HG03025 (cell line): ENCODE data around the gene MORF4L2.
"Not testable (repeated sequence)": the region's sequence is repeated elsewhere in the genome, so short reads cannot be mapped to it uniquely, and the experiment has no call there.

ENCODE experiments used
- ATAC-seq: cut with Tn5 transposase; IDR thresholded peaks from one replicate; pipeline ENCODE4 v1.9.1; 2021; ENCODE audit warnings: mild to moderate bottlenecking, moderate library complexity; ENCODE audit not compliant: unreplicated experiment, low FRiP score

Gene MORF4L2

GRCh38 chrX:103681443-103681842, 5.1 kb downstream of the MORF4L2 start:
- no peak for ATAC-seq

DNA sequence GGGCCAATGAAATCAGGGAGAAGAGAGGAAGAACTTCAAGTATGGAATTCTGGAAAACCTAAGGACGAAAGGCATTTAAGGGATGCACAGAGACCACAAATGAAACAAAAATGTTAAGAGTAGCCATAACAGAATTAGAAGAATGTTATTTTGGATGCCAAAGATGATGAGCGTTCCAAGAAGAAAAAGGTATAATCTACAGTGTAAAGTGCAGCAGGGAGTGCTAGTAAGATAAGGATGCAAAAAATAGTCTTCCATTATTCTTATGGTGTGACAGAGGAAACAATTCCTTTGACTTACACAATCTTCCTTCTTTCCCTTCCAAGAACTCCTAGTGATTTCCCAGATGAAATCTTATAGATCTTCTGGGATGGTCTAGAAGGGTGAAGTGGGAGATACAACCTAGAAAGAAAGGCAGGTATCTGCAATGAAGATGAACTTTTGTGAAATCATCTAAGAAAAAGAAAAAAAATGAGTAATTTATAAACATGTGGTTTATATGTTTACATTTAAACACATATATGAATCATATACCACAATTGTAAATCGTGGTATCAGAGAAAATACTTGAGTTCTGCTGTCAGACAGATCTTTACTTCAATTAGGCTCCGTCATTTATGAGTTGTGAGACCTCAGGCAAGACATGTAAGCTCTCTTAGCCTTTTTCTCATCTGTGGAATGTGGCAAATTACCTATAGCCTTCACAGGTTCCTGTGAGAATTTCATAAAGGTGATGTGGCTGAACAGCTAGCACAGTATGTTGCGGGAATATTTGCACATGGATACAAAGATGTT, 8.1 kb downstream of the MORF4L2 start:
- no peak for ATAC-seq

DNA sequence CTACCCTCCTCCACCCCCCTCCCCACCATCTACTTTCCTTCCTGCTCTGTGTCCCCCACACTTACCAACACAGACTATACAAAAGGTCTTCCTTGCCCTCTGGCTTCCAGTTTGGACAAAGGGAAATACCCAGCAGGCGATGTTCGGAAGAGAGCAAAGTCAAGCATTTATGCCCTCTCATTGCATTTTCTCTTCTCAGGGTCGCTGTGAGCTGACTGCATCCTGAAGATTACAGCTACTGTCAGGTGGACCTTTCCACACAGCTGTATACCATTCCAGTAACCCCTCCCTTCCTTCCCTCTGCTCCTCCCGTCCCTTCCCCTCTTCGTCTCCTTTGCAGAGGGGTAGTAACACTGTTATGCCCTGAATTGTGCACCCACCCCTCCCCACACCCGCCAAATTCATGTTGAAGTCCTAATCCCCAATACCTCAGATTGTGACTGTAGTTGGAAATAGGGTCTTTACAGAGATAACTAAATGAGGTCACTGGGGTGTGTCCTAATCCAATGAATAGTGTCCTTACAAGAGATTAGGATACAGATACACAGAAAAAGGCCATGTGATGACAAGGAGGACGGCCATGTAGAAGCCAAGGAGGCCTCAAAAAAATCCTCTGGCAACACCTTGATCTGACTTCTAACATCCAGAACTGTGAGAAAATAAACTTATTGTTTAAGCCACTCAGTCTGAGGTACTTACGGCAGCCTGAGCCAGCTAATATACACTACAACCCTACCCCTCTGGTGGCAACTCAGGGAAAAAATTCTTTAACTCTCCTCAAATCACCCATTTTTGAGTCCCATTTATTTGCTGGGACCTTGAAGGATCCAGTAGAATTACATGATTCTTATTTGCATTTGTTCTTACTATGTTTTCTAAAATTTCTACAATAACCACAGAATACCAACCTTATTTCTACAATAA, 11.7 kb downstream of the MORF4L2 start:
- no peak for ATAC-seq

- ATAC-seq = no peak
These were observed 16.8 kb downstream of the MORF4L2 start for GRCh38 chrX:103669745-103670144.

DNA sequence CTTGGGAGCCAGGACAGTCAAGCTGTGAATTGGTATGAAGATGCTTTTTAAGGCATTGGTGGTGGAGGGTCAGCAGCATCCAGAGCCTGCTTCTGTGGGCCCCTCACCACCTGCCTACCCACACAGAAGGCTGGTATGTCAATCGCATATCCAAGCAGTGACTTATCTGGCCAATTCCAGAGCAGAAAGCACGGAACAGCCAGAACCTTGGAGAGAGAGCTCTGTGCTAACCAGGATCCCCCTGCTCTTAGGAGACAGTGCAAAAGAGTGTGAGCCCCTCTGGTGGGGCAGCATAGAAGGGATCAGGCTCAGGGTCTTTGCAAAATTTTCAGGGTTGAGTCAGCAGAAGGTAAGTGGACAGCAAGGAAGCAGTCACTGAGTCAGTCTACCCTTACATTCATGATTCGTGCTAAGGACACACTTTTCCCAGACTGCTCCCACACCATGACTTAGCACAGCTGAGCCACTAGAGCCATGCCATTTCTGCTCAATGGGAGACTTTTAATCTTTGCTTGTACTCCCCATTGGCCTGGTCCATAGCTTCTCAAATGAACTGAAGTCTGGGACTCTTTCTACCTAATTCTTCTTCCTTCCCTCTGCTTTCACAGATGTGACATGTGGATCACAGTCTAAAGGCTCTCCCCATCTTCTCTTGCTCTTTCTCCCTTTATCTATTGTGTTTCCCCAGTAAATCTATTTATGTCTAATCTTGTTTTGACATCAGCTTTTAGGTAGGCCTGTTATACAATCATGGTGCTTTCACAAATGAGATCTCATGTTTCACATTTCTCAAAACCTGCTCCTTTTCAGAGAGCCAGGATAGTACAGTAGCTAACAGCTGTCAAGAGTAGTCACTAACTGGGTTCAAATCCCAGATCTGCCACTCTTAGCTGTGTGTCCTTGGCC, 20.0 kb downstream of the MORF4L2 start:
- no peak for ATAC-seq

DNA sequence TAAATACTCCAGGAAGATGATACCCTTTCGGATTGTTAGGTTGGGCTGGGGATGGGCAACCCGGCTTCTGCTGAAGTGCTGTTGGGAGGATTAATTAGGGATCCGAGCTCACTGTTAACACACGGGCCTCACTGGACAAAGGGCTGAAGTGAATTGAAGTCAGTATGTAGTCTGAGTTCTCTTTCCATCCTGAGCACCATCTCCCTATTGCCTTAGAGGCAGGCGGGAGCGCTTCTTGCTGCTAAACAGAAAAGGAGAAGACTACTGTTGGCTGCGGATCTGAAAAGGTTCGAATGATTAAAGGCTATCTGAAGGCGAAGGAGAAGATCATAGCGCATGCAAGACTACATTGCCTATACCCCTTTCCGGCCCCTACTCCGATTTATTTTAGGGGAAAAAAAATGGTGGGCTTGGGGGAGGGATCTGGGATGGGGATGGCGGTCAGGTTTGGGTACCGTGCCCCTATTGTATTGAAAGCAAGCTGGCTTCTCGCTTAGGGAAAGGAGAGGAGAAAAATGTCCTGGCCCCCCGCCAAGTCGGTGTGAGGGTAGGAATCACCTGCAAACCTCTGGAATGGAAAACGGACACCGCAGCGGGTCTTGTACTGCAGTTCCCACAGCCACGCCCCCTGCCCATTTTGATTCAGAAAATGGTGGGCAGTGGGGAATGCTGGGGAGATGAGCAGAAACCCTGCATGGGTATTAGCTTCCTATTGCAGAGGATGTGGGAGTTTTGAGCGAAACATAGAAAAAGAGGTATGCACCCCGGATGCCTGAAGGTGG, 22.3 kb downstream of the MORF4L2 start:
- no peak for ATAC-seq

DNA sequence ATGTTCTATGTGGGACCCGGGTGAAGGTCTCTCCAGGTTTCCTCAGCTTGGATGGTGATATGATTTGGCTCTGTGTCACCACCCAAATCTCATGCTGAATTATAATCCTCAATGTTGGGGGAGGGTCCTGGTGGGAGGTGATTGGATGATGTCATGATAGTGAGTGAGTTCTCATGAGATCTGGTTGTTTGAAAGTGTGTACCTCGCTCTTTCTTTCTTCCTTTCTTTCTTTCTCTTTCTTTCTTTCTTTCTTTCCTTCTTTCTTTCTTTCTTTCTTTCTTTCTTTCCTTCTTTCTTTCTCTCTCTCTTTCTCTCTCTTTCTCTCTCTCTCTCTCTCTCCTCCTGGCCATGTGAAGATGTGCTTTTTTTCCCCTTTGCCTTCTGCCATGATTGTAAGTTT, 27.0 kb downstream of the MORF4L2 start:
- not testable (repeated sequence) for ATAC-seq

GRCh38 chrX:103658681-103659433, 27.6 kb downstream of the MORF4L2 start:
- no peak for ATAC-seq

DNA sequence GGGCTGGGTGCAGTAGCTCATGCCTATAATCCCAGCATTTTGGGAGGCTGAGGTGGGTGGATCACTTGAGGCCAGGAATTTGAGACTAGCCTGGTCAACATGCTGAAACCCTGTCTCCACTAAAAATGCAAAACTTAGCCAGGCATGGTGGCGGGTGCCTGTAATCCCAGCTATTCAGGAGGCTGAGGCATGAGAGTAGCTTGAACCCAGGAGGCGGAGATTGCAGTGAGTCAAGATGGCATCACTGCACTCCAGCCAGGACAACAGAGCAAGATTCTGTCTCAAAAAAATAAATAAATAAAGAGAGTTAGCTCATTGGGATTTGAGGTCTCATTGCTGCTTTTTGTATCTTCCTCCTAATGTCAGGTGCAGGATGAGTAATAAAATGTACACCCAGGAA, 29.4 kb downstream of the MORF4L2 start:
- ATAC-seq = not testable (repeated sequence)

DNA sequence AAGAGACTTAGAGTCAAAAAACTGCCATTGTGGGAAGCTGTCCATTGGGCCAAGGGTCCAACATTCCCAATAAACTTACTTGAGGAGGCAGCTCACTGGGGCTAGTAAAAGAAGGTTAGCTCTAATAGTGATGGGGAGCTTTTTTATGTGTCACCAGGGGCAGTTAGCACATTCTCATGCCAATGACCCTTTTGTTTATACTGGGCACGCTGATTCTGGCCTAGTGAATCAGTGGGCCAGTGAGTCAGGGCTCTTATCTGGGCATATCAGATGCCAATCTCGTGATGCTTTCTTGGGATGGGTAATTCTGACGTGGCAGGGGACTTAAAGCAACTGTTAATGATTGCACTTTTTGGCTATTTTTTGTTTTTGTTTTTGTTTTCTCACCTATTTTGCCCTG, 29.9 kb downstream of the MORF4L2 start:
- no peak for ATAC-seq

GRCh38 chrX:103655230-103656000, 31.1 kb downstream of the MORF4L2 start:
- ATAC-seq = not testable (repeated sequence)

DNA sequence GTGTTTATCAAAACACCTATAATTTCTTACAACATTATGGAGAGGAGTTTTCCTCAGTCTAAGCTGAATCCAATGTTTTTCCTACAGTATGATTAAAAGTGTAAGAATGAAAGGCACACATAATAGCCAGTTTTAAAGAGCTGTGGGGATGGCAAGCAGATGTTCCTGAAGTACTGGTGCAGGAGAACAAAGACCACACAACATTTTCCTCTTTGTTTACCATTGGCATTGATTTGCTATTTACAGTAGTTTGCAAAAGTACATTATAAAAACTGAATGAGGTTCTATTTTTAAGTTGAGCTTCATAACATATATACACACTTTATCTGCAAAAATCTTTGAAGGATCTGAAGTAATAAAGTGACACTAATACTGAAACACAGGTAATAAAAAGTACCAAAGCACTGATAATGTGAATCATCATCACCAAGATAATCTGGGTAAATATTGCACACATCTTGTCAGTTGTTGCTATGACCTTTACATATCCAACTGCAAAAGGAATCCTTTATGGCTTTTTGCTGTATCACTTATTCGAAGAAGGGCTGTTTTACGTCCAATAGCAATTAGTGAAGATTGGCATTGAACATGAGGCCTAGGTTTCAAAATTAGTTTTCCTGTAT, 35.2 kb downstream of the MORF4L2 start:
- ATAC-seq = no peak

- ATAC-seq = no peak
These were observed 38.9 kb downstream of the MORF4L2 start for GRCh38 chrX:103647630-103648029.

- no peak for ATAC-seq
These were observed 42.4 kb downstream of the MORF4L2 start for GRCh38 chrX:103644125-103644524.

DNA sequence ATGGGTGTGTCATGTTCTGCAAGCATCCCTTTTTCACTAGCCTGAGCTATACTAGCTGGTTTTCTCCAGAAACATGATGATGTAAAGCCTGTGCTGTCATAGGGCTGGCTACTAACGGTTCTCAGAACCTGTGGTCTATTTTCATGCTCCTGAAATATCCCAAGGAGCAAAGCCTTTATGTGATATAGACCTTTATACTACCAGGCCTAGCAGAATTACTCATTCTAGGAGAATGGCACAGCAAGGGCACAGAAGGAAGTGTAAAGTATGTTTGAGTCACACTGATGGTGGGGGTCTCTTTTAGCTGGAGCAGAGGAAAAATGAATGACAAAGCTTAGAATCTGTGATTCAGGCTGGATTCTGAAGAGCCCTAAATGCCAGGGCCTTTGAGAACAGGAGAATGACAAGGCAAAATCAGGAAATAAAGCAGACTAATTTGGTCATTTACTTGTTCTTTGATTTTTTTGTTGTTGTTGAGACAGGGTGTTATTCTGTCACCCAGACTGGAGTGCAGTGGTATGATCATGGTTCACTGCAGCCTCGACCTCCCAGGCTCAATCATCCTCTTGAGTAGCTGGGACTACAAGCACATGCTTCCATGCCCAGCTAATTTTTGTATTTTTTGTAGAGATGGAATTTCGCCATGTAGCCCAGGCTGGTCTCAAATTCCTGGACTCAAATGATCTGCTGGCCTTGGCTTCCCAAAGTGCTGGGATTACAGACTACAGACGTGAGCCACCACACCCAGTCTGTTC, 45.9 kb downstream of the MORF4L2 start:
- ATAC-seq = no peak

DNA sequence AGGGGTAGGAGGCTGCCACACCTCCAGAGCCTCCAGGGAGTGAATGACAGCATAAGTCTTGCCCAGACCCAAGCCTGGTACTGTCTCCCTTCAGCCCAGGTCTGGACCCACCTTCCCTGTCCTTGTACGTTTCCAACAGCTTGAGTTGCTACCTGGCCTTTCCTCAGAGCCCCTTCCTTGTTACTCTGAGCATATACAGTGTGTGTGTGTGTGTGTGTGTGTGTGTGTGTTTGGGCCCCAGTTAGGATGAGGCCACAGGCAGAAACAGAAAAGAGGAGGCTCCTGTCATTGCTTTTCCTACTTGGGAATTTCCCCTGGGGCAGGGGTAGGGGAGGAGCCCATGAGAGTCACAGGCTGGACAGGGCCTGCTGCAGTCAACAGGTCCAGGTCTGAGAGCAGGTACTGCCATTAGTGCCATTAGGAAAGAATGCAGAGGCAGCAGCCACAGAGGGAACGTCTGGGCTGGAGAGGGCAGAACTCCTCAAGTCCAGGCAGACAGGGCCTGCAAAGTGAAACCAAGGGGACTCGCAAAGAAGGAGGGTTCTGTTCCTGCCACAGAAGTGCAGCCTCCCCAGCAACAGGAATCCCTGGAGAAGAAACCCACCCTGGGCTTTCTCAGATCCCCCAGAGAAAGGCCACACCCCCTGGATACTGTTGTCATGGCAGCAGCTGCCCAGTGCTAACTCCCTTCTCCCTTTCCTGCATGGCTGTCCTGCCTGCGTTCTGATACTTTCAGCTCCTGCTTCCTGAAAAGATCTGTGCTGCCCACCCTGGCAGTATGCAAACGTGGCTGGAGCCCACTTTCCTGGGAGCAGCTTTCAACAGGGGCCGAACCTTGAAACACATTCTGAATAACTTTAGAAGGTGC, 47.8 kb downstream of the MORF4L2 start:
- not testable (repeated sequence) for ATAC-seq
